HG02798 (cell line): ENCODE measurements around the gene DNAH10.

Source experiments
- ATAC-seq: cut with Tn5 transposase; IDR thresholded peaks from one replicate; pipeline ENCODE4 v1.9.1; 2021; ENCODE audit warnings: mild to moderate bottlenecking; ENCODE audit not compliant: unreplicated experiment, poor library complexity

The DNAH10 gene

DNA sequence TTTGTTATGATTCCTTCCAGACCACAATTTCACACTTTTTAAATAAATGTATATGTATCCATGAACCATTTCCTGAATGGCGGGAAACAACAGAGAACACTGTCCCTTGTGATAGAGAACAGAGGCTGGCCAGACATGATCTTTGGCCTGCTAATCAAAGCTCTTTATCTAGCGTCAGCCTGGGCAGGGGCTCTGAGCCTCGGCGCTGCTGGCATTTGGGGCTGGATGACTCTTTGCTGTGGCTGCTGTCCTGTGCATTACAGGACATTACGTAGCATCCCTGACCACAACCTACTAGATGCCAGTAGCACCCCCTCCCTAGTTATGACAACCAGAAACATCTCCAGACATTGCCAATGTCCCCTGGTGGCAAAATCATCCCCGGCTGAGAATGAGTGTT lies 77.7 kb downstream of the DNAH10 start:
- ATAC-seq = no peak

DNA sequence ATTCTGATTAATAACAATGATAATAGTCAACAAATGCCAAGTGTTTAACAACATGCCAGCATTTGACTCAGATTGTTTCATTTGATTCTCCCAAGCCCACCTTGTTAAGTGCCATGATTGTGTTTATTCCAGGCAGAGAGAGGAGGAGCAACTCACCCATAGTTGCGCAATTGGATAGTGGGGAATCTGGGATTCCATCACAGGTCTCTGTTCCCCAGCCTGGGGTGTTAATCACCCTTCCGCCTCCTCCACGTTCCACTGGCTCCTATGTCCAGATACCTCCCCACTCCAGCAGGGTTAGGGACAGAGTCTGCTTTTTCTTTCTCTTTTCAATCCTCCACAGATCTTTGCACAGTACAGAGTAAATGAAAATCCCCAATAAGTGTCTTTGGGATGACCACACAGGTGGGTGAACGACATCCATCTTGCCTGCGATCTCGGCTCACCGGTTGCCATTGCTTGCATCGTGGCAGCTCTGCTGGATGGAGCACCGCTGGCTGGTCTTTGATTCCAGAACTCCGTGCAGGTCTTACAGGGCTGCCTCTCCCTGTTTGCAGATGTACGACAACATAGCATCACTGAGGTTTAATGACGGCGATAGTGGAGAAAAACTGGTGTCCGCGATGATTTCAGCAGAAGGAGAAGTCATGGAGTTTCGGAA lies 78.8 kb downstream of the DNAH10 start:
- no peak for ATAC-seq

DNA sequence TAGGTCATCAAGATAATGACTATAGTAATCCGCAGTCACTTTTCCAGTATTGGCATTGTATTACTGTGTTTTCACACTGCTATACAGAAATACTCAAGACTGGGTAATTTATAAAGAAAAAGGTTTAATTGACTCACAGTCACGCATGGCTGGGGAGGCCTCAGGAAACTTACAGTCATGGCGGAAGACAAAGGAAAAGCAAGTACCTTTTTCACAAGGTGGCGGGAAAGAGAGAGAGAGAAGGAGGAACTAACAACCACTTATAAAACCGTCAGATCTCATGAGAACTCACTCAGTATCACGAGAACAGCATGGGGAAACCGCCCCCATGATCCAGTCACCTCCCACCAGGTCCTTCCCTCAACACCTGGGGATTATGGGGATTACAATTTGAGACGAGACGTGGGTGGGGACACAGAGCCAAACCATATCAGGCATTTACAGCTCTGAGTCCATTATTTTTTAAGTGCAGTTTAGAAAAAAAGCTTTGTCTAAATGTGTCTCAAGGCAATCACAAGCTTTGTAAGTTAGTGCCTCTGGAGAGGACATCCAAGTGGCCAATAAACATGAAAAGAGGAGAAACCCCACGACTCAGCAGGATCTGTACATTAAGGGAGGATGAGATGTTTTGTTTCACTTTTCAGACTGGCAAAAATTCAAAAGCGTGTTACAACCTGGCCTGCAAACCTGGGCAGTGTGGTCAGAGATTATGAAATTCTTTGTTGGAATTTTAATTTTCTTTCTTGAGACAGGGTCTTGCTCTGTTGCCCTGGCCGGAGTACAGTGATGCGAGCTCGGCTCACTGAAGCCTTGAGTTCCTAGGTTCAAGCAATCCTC lies 82.0 kb downstream of the DNAH10 start:
- no peak for ATAC-seq

DNA sequence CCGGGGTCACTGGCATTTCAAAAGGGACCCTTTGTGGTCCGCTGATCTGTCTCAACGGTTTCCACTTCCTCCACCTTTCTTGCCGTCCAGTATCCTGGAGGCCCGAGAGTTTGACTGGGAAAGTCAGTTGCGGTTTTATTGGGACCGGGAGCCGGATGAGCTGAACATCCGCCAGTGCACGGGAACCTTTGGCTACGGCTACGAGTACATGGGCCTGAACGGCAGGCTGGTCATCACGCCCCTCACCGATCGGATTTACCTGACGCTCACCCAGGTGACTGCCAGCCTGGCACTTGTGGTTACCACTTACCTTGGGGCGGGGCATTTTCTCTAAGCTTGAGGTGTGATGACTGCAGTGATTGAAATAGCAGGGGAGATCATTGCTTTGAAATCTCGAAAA lies 83.8 kb downstream of the DNAH10 start:
- ATAC-seq = no peak

DNA sequence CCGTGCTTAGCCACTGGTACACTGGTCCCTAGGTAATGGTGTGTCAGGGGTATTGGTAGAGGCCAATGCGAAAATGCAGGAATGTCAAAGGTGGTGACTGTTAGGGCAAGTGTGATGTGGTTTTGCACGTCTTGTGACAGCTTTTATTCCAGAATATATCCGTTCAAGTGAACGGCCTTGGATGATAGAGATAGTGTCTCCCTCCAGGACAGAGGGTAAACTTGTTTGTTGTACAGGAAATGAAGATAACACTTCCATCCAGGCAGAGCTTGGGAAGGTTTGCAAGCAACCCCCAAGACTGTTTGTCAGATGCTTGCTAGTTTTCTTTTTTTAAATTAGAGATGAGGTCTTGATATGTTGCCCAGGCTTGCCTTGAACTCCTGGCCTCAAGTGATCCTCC lies 84.2 kb downstream of the DNAH10 start:
- no peak for ATAC-seq

DNA sequence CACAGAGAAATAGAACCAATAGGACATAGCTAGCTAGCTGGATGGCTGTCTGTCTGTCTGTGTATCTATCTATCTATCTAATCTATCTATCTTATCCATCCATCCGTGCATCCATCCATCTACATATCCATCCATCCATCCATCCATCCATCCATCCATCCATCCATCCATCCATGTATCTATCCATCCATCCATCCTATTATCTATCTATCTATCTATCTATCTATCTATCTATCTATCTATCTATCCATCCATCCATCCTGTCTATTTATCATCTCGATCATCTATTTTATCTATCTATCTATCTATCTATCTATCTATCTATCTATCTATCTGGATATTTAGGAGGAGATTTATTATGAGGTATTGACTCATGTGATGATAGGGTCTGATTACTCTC lies 84.9 kb downstream of the DNAH10 start:
- ATAC-seq = no peak

DNA sequence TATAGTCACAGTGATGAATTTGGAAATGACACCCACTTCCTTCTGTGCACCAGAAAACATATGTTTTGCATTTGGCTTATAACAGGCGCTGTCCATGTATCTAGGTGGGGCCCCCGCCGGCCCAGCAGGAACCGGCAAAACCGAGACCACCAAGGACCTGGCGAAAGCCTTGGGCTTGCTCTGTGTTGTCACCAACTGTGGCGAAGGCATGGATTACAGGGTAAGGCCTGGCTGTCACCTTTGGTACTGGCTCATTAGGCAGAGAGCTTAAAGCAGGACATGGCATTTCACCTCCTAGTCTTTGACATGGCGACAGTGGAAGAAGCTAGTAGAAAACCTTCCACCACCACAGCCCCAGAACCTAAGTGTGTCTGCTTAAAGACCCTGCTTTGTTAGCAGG lies 85.8 kb downstream of the DNAH10 start:
- no peak for ATAC-seq

DNA sequence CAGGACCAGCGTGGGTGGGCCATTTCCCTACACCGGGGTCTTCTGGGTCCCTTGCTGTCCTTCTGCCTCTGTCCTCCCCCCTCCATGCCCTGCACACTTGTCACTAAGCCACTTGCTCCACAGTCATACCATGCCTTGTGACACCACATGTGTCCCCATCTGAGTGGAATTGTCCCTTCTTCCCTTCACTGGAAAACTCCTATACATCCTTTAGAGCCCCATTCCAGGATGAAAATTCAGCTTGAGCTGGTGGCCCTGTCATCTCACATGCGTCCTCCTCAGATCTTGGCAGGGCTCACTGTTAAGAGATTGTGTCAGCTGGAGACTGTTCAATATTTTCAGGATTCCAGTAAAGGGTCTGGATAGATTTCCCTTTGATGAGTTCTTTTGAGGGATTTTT lies 87.4 kb downstream of the DNAH10 start:
- ATAC-seq = no peak

DNA sequence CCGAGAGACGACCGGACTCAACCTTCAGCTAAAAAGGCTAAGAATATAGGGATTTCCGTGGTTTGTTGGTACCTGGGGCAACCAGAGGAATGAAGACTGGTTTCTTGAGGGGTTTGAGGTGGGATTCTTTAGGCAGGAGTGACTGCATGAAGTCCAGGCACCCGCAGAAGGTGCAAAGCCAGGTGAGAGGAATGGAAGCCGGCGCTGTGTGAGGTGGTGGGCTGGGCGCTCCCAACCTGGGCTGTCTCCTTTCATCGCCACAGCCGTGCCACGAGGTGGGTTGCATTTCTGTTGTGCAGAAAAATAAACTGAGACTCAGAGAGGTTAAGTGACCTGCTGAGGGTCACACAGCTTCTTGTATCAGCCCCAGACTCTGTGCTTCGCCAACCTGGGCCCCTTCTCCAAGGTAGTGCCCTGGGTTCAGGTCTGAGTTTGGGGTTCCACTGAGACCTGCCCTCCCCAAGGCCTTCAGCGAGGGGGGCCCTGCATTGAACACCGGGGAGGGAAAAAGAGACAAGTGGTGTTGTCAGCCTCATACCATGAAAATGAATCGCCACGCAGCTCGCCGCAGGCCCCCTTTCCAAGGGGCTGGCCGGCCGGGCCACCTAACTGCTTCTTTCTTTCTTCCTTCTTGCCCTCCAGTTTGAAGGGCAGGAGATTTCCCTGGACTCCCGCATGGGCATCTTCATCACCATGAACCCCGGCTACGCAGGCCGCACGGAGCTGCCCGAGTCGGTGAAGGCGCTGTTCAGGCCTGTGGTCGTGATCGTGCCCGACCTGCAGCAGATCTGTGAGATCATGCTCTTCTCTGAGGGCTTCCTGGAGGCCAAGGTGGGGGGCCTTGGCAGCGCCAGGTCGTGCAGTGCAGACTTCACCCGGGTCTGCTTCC lies 88.4 kb downstream of the DNAH10 start:
- no peak for ATAC-seq

DNA sequence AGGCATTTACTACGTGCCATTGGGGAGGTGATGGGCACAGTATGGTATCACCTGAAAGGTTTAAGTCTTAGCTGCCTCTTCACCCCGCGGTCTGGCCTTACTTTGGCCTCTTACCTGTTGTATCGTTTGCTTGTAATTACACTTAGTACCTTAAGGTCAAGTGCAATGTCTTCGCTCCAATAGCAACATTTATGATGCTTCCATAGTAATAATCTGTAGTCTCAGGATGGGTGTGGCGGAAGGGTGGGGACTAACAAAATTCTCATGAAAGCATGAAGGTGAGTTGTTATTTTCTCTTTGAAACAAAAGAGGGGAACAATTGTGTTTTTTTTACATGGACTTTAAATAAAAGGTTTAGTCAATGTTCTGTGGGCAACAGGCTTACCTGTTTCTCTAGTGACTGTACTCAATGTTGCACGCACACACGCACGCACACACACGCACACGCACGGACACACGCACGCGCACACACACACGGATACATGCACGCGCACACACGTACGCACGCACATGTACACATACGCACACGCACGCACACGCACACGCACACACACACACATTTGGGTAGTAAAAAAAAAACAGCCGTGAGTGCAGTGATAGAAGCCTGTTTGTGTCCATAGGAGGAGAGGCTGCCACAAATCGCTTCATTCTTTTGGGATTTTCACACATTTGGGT lies 91.4 kb downstream of the DNAH10 start:
- no peak for ATAC-seq

DNA sequence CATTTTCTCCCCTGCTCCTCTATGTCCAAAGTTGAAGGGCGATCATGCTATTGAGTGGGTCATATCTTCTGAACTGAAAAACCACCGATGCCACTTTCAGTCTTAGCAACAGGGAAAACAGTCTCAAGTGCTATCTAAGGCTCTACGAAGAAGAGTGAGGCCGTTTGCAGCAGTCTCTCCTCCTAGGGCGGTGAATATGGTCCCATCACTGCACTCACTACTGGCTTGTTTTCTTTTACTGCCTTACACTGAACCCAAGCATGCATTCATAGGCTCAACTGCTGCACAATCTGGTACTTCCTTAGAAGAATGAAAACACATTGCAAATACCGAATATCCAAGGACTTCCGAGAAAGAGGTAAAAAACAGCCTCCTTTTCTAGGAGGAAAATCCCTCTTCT lies 92.1 kb downstream of the DNAH10 start:
- no peak for ATAC-seq

DNA sequence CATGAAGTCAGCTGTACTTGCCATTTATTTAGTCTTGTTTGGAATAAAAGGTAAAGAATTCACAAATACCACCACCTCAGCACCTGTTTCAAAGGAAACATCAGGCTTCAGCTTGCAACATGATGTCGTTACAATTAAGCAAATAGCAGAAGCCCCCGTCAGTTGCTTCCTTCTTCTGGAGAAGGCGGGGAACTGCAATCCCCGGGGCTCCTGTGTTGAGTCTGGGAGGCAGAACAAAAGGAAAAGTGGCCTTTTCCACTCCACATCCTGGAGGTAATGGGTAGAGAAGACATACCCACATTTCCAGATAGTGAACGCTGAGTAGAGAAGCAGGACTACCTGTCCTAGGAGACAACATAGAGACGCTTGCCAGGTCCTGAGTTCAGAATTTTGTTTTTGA lies 92.8 kb downstream of the DNAH10 start:
- ATAC-seq = no peak

DNA sequence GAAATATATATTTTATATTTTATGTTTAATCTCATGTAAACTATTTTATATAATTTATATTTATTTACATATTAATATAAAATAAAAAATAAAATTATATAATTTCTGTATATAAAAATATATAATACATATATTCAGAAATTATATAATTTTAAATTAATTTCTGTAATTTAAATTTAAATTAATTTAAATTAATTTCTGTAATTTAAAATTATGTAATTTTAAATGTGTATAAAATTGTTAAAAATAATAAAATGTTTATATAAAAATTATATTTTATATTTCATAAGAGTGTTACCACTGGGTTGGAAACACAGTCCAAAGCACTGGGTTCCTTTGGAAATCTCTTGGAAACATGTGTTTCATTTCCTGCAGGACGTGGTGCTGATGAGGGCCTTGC lies 94.6 kb downstream of the DNAH10 start:
- ATAC-seq = no peak

DNA sequence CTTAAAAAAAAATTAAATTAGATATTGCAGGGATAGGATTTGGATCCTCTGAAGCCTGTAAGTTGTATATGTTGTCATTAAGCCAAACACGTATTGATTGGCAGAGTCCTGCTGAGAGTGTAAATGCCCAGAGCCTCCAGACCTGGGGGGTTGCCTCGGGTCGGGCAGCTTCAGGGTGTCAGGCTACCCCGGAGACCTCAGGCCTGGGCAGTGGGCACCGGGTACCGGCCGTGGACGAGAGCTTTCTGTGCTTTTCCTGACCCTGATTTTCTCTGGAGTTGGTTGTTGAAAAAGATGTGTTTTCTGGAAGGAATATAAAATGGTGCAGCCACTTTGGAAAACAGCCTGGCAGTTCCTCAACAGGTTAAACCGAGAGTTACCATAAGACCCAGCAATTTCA lies 96.1 kb downstream of the DNAH10 start:
- no peak for ATAC-seq

DNA sequence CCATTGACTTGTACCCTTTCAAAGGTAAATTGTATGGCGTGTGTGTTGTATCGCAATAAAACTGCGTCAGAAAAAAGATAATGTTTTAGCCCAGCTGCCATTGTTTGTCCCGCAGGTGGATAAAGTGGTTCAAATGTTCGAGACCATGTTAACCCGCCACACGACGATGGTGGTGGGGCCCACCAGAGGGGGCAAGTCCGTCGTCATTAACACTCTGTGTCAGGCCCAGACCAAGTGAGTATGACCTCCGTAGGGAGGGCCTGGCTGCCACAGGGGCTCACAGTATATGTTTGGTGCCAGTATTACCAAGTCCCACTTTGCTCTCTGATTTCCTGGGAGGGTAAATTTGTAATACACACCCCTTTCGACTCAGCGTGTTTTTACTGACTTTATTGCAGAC lies 96.9 kb downstream of the DNAH10 start:
- no peak for ATAC-seq

DNA sequence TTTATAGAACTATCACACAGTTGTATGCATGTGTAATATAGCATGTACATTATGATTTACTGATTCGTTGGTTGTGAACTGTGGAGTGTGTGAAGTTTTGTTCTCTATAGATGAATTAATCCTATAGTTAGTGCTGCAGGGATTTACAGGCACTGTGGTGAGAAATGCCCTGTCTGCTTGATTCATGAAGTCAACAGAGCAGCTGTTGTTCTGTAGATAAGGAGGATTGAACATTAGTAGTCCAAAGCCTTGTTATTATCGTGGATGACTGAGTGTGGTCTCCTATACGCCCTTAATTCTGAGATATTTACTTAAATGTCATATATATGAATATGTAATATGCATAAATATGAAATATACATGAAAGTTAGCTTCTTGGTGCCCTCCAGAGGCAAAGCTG lies 98.3 kb downstream of the DNAH10 start:
- no peak for ATAC-seq

DNA sequence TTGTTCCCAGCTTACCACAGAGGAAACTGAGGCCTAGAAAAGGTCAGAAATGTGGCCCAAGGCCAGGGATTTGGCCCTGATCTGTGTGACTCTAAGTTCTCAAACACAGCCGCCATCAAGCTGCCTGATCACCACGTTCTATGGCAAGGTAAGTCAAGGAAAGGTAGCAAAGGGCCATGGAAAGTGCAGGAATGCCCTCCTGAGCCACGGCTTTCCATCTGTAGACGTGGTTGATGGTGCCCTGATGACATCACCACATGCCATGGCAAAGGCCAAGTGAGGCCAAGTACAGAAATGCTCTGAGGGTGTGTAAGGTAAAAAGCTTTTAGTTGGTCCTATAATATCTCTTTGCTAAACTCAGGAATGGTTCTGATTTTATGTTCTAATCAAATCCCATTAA lies 99.3 kb downstream of the DNAH10 start:
- ATAC-seq = no peak

DNA sequence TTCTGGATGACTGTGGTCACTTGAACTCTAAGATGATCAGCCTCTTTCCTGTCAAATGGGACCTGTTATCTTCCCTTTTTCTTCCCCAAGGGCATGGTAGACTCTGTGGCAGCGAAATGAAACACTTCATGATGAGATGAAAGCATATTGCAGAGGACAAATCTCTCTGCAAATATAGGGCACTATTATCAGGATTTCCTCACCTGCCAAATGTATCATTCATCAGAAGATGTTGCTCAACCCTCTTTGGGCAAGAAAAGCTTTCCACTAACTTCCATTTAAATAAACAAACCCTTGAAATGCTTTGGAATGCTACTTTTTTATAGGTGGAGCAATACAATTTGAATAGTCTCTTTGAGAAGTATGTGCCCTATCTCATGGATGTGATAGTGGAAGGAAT lies 105.0 kb downstream of the DNAH10 start:
- no peak for ATAC-seq

DNA sequence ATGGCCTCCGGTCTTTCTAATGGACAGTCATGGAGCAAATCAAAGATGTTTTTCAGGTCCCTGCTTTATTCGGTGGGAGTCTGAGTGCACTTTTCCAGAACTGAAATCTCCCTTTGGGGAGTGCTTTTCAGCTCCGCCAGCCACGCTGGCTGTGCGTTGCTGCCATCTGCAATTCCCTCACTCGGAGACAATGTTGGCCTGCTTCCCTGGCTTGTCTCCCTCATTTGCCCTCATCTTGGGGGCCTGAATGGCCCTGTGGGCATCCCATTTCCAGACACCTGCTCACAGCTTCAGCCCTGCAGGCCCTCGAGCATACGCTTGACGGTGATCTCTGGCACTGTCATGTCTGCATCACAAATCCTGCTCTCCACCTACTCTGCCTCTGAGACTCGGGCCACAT lies 106.7 kb downstream of the DNAH10 start:
- ATAC-seq = no peak

DNA sequence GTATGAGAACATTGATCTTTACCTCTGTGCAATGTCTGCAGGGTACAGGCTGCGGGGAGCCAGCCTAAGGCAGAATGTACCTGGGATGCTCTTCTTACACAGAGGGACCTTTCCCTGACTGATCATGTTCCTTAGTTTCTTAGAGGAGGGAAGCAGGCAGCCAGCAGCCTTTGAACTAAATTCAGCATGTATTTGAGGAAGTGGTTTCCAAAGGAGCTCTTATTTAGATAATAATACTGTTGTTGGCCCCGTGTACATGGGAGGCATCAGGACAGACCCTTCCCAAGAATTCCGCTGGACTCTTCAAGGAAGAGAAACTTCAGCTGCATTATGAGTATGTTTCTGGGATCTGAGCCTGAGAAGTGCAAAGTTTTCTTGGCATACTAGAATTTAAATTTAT lies 111.7 kb downstream of the DNAH10 start:
- no peak for ATAC-seq

DNA sequence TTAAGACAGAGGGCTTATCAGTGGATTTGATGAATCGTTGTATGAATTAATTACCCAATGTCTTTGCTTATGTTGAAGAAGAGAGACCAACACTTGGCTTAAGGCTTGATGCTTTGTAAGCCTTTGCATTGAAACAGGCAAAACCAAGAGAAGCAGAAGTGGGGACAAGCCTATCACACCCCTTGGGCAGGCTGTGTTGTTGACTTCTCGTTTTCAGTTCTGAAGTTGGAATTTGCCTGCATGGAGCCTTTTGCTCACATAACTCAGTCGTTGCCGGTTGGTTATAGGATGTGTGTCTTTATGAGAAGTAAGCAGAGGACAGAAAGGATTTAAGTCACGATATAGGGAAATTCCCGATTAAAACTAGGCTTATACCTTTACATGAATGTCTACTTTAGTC lies 115.9 kb downstream of the DNAH10 start:
- no peak for ATAC-seq
